Measurements from ENCODE around the gene GPD1.

GPD1 gene

DNA sequence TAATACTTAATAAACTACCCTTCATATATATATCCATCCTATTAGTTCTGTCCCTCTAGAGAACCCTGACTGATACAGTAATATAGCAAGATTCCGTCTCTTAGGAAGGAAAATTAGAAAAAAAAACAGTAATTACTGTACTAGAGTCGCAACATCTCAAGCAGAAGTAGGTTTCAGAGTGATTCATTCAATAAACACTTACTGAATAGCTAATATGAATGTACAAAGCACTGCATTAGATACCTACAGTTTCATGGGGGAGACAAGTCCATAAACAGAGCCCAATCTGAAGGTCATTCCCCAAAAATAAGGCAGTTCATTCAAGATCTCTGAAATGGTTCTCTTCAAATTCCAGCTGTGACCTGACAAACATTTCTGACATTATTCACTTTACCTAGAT, 53.5 kb downstream of the GPD1 start:
- TF ChIP-seq, protein P1, sequence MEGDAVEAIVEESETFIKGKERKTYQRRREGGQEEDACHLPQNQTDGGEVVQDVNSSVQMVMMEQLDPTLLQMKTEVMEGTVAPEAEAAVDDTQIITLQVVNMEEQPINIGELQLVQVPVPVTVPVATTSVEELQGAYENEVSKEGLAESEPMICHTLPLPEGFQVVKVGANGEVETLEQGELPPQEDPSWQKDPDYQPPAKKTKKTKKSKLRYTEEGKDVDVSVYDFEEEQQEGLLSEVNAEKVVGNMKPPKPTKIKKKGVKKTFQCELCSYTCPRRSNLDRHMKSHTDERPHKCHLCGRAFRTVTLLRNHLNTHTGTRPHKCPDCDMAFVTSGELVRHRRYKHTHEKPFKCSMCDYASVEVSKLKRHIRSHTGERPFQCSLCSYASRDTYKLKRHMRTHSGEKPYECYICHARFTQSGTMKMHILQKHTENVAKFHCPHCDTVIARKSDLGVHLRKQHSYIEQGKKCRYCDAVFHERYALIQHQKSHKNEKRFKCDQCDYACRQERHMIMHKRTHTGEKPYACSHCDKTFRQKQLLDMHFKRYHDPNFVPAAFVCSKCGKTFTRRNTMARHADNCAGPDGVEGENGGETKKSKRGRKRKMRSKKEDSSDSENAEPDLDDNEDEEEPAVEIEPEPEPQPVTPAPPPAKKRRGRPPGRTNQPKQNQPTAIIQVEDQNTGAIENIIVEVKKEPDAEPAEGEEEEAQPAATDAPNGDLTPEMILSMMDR (IDR thresholded peaks at IDR 0.05; ENCODE audit: low read depth, low read length) = no peak
- no peak for DNase-seq

DNA sequence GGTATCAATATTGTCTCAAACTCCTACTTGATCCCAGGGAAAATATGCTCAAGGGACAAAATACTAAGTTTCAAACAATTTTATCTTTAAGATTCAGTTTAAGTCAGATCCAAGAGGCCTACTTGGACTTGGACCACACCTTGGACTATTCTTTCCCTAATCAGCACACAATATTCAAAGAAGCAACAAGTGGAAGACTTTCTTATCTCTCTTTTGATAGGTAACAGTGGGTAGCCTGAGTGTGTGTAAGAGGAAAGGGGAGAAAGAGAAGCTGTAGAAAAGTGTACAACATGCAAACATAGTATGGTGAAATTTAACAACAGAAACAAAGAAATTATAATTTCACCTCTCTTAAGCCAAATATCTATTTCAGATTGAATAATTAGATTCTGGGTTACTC, 56.8 kb downstream of the GPD1 start:
- Histone ChIP-seq H3K27ac (no peak overlapping the region), H3K27me3 (ENCODE audit: insufficient read depth, low read depth, severe bottlenecking) (no peaks in the 10 kb centered on the region), H3K36me3 (no peaks in the 10 kb centered on the region), H3K4me3 (ENCODE audit: low read depth, low read length) (no peak overlapping the region), H3K9me3 (ENCODE audit: severe bottlenecking) (no peaks in the 10 kb centered on the region)
- DNase-seq = no peak
- TF ChIP-seq, protein P1 (IDR thresholded peaks at IDR 0.05; ENCODE audit: low read depth, low read length) = no peak

More for the DNA sequence above, 53.5 kb downstream of the GPD1 start:
- Histone ChIP-seq H3K36me3 (no peaks in the 10 kb centered on the region), H3K9me3 (ENCODE audit: severe bottlenecking) (no peaks in the 10 kb centered on the region), H3K27ac (no peak overlapping the region), H3K27me3 (ENCODE audit: insufficient read depth, low read depth, severe bottlenecking) (no peaks in the 10 kb centered on the region), H3K4me3 (ENCODE audit: low read depth, low read length) (no peak overlapping the region)

All from WERI-Rb-1 (cell line).